SK-N-SH treated with all-trans-retinoic acid at 6 μM for 48 hours (cell line): ENCODE measurements around the gene CTNND2.

Experiments used
- ARNTL ChIP-seq: fragments of 450-650 bp; formaldehyde crosslinking; IDR thresholded peaks from 2 replicates; pipeline ENCODE4 v1.5.0; 2020; ENCODE audit warnings: low read depth, mild to moderate bottlenecking, moderate library complexity, borderline replicate concordance
- PATZ1 ChIP-seq: fragments of 250-450 bp; sonication (Bioruptor Pico); IDR thresholded peaks from 2 replicates; pipeline ENCODE4 v1.8.0; 2020; ENCODE audit warnings: mild to moderate bottlenecking, moderate library complexity, borderline replicate concordance
- ZNF565 ChIP-seq: fragments of 450-650 bp; formaldehyde crosslinking; conservative IDR thresholded peaks from 2 replicates; pipeline ENCODE4 v1.5.0; 2020; ENCODE audit warnings: low read depth, mild to moderate bottlenecking, moderate library complexity
- ZNF70 ChIP-seq: fragments of 450-650 bp; formaldehyde crosslinking; IDR thresholded peaks from 2 replicates; pipeline ENCODE4 v1.5.0; 2020; ENCODE audit warnings: mild to moderate bottlenecking, moderate library complexity

DNA sequence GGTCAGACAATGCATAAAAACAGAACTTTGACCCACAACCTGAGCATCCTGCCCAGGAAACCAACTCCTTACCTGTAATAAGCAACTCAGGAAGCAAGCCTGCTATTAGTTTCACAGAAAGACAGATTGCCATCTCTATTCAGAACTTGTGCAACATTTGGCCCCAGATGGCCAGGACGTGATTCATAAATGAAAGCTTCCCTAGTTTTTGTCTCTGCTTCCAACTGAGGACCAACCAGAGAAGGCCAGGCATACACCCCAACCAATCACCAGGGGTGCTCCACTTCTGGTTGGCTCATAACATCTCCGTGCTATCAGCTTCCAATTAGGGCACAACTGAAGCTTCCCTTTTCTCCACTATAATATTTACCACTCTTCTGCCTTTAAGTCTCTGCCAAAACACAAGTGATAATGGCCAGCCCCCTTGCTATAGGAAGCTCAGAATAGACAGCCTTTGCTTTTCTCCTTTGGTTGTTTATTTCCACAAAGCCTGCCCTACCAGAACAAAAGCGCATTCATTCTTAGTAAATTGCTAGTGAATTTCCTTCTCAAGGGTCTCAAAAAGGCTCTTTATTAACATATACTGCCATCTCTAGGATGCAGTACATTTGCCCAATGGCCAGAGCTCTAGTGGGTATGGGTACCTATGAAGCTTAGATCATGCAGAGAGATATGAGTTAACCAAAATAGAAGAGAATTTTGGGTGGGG lies 853.5 kb downstream of the CTNND2 start:
- no peak for TF ChIP-seq ZNF565 (CRISPR knock-in tag)
- TF ChIP-seq PATZ1 (CRISPR knock-in tag): no peak
- TF ChIP-seq ARNTL (CRISPR knock-in tag): no peak
- TF ChIP-seq ZNF70: no peak
